B cell (primary cell): ENCODE measurements around the gene SPOCK1. TPM values are rescaled to one million over a fixed set of nuclear protein-coding genes. Genes with fewer than 3 reads are reported as not detected.

Experiments
- ATAC-seq: fragments of 200-7000 bp; cut with Tn5 transposase; one replicate; pipeline ENCODE4 v1.10.0; 2021; ENCODE audit warnings: low read depth, mild to moderate bottlenecking, moderate number of reproducible peaks, moderate library complexity
- CTCF ChIA-PET: fragments of 350-600 bp; sonication (Branson Sonifier 250); formaldehyde crosslinking; loops from one replicate; lab custom pipeline; 2021; ENCODE audit warnings: antibody characterized with exemption, inconsistent platforms; lab: Charles Lee
- POLR2A ChIA-PET: fragments of 350-600 bp; sonication (Branson Sonifier 250); formaldehyde crosslinking; loops from one replicate; lab custom pipeline; 2021; ENCODE audit warnings: antibody characterized with exemption; lab: Charles Lee
- DNase-seq: peaks from one replicate; pipeline ENCODE4 v3.0.0; 2013
- H2AFZ ChIP-seq: 2 replicates; pipeline ENCODE4 v1.6.1; 2012; ENCODE audit warnings: mild to moderate bottlenecking, low read depth, low read length; ENCODE audit not compliant: insufficient read depth, poor library complexity, severe bottlenecking
- H3K27ac ChIP-seq, 2 donors: 1 replicate in 1 of 2; 2 replicates in 1 of 2; pipeline ENCODE4 v1.5.1; 2012 to 2013; ENCODE audit warnings: low read length in 2 of 2, mild to moderate bottlenecking in 2 of 2, moderate library complexity in 1 of 2
- H3K27me3 ChIP-seq, 4 experiments: fragments of 200-600 bp in 1 of 4; sonication (generic) in 1 of 4; replicated peaks in 1 of 4; 1 replicate in 2 of 4; 2 replicates in 2 of 4; pipeline versions ENCODE4 v1.6.1 to v1.7.0; 2013 to 2016; ENCODE audit warnings: low read length in 3 of 4, mild to moderate bottlenecking in 2 of 4, mixed read lengths in 1 of 4, moderate library complexity in 1 of 4; ENCODE audit not compliant: insufficient read depth in 4 of 4, control insufficient read depth in 3 of 4; ENCODE audit errors: control extremely low read depth in 1 of 4
- H3K36me3 ChIP-seq, 2 experiments: replicated peaks in 1 of 2; 1 replicate in 1 of 2; 2 replicates in 1 of 2; pipeline versions ENCODE4 v1.6.1 to v1.7.1; 2013; ENCODE audit warnings: low read length in 1 of 2; ENCODE audit not compliant: insufficient read depth in 2 of 2, control insufficient read depth in 1 of 2; ENCODE audit errors: control extremely low read depth in 1 of 2, extremely low read depth in 1 of 2
- H3K4me1 ChIP-seq, 2 donors: fragments of 200-600 bp in 1 of 2; sonication (generic) in 1 of 2; 1 replicate in 1 of 2; 2 replicates in 1 of 2; pipeline versions ENCODE4 v1.5.1 to v1.6.1; 2013 to 2017; ENCODE audit warnings: low read length in 2 of 2; ENCODE audit not compliant: control insufficient read depth in 2 of 2, insufficient read depth in 2 of 2
- H3K4me2 ChIP-seq: replicated peaks from 2 replicates; pipeline ENCODE3; 2012; ENCODE audit warnings: mild to moderate bottlenecking, low read depth, low read length; ENCODE audit not compliant: poor library complexity, severe bottlenecking
- H3K4me3 ChIP-seq, 5 experiments: fragments of 200-600 bp in 1 of 5; sonication (generic) in 1 of 5; 1 replicate in 3 of 5; 2 replicates in 2 of 5; pipeline versions ENCODE4 v1.5.1 to v1.7.0; 2011 to 2016; ENCODE audit warnings: low read length in 4 of 5, mild to moderate bottlenecking in 4 of 5, low read depth in 2 of 5, control low read depth in 1 of 5, moderate library complexity in 1 of 5; ENCODE audit not compliant: insufficient read depth in 1 of 5; ENCODE audit errors: control extremely low read depth in 1 of 5, extremely low read depth in 1 of 5
- H3K79me2 ChIP-seq: fragments of 200-600 bp; sonication (generic); one replicate; pipeline ENCODE4 v1.6.0; 2016; ENCODE audit warnings: low read length; ENCODE audit not compliant: control insufficient read depth, insufficient read depth
- H3K9ac ChIP-seq: fragments of 200-600 bp; sonication (generic); 2 replicates; pipeline ENCODE4 v1.6.1; 2017; ENCODE audit warnings: mild to moderate bottlenecking, low read length, moderate library complexity
- H3K9me3 ChIP-seq, 3 donors: one replicate each; pipeline versions ENCODE4 v1.6.1 to v1.7.1; 2013; ENCODE audit warnings: low read length in 2 of 3; ENCODE audit not compliant: control insufficient read depth in 2 of 3, insufficient read depth in 1 of 3; ENCODE audit errors: control extremely low read depth in 1 of 3
- H4K20me1 ChIP-seq: 2 replicates; pipeline ENCODE4 v1.6.0; 2012; ENCODE audit warnings: mild to moderate bottlenecking, low read length; ENCODE audit not compliant: insufficient read depth, control insufficient read depth, poor library complexity, severe bottlenecking
- H3K27ac Mint-ChIP-seq: one replicate; pipeline ENCODE4 v1.8.0; 2021; ENCODE audit warnings: mixed read lengths
- H3K27me3 Mint-ChIP-seq: one replicate; pipeline ENCODE4 v1.8.0; 2021; ENCODE audit warnings: mixed read lengths
- H3K4me1 Mint-ChIP-seq: one replicate; pipeline ENCODE4 v1.8.0; 2021; ENCODE audit warnings: mixed read lengths
- H3K4me3 Mint-ChIP-seq: one replicate; pipeline ENCODE4 v1.8.0; 2021; ENCODE audit warnings: mixed read lengths
- H3K9me3 Mint-ChIP-seq: one replicate; pipeline ENCODE4 v1.8.0; 2022; ENCODE audit warnings: mixed read lengths; ENCODE audit not compliant: insufficient read depth
- EZH2 ChIP-seq: IDR thresholded peaks from 2 replicates; pipeline ENCODE4 v1.6.1; 2012; ENCODE audit warnings: borderline replicate concordance, low read depth, mild to moderate bottlenecking, moderate library complexity, low read length; ENCODE audit not compliant: insufficient read depth, poor library complexity, severe bottlenecking
- WGBS: methylation state at CpG from one replicate; pipeline ENCODE4 v1.1.5; 2013; ENCODE audit warnings: missing lambda C conversion rate; ENCODE audit not compliant: insufficient coverage; 5-methylcytosine and 5-hydroxymethylcytosine counted together
- intact Hi-C: fragments of 100-400 bp; cut with micrococcal nuclease; formaldehyde crosslinking; loops from one replicate; pipeline ENCODE4 v1.10.0; 2022
- polyA plus RNA-seq: library from polyadenylated mRNA; depleted of rRNA; stranded (reverse); fragments of >200 nt; gene quantifications from 2 replicates; pipeline ENCODE4 v1.2.3, GENCODE V29; 2012
- total RNA-seq, 2 donors: library from RNA; stranded (reverse); fragments of 120-200 nt in 1 of 2; gene quantifications; 1 replicate in 1 of 2; 2 replicates in 1 of 2; pipeline versions ENCODE4 v1.2.3 to v1.2.4, GENCODE V29; 2013 to 2022
- TF ChIP-seq, protein P1 (sequence below): fragments of 200-600 bp; IDR thresholded peaks from one replicate; pipeline ENCODE4 v1.8.0; 2022; ENCODE audit warnings: antibody characterized with exemption, mild to moderate bottlenecking

The SPOCK1 gene
- total and polyA plus RNA-seq, 2 donors (not counting 1 experiment from before 2014, with no cell fraction given), result not detected

DNA sequence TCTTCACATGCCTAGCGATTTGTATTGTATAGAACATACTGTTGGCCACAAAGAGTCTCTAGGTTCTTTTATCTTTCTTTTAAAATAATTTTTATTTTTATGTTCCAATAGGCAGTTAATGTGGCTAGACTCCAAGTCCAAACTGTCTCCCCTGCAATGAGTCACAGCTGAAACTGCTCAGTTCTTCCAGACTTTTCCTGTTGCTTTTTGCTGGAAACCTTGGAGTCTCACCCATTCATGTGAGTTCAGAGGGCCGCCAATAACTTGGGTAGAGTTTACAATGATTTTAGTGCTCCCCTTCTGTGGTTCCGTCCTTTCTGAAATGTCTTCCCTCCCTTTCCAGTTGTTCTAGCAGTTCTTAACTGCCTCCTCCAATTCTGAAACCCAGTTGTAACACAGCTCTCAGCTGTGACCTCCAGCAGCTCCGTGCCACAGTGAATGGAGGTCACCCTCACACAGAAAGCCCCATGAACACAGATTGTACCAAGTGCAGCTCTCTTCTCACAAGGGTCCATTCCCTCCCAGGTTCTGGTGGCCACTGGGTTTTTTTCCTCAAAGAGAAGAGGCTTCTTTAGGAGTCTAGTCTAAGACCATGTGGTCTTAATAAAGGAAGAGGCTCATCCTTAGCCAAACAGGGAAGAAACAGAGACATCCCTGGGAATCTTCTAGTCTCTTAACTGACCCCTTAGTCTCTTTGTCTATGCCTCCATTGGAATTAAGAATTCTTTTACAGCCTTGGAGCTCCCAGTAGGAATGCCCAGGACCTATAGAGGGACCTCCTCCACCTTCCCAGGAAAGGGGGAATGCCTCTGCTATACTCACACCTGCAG lies 198.5 kb downstream of the SPOCK1 start:
- Mint-ChIP-seq H3K4me3 (no peak overlapping the region), H3K27me3 (peaks cover 8% of the 10 kb centered on the region), H3K27ac (no peak overlapping the region), H3K4me1 (no peaks in the 10 kb centered on the region), H3K9me3 (no peaks in the 10 kb centered on the region)
- Histone ChIP-seq H3K27ac (no peak overlapping the region), H3K4me2 (no peak overlapping the region), H3K4me1 (no peaks in the 10 kb centered on the region), H3K27me3 (peaks cover 0 to 6% (median 3%) of the 10 kb centered on the region in 4 experiments), H3K9ac (no peak overlapping the region), H3K79me2 (no peaks in the 10 kb centered on the region), H3K4me3 (no peak overlapping the region), H3K9me3 (no peaks in the 10 kb centered on the region), H3K36me3 (no peaks in the 10 kb centered on the region), H4K20me1 (no peaks in the 10 kb centered on the region), H2AFZ (no peak overlapping the region)
- no peak for TF ChIP-seq EZH2
- TF ChIP-seq, protein P1, sequence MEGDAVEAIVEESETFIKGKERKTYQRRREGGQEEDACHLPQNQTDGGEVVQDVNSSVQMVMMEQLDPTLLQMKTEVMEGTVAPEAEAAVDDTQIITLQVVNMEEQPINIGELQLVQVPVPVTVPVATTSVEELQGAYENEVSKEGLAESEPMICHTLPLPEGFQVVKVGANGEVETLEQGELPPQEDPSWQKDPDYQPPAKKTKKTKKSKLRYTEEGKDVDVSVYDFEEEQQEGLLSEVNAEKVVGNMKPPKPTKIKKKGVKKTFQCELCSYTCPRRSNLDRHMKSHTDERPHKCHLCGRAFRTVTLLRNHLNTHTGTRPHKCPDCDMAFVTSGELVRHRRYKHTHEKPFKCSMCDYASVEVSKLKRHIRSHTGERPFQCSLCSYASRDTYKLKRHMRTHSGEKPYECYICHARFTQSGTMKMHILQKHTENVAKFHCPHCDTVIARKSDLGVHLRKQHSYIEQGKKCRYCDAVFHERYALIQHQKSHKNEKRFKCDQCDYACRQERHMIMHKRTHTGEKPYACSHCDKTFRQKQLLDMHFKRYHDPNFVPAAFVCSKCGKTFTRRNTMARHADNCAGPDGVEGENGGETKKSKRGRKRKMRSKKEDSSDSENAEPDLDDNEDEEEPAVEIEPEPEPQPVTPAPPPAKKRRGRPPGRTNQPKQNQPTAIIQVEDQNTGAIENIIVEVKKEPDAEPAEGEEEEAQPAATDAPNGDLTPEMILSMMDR, result no peak
- WGBS, result 100% methylated on average over 2 of the region's 4 CpGs
- DNase-seq (no peak), ATAC-seq (no peak)
- intact Hi-C loops, result no loop called here
- ChIA-PET CTCF (no interaction called here), POLR2A (no interaction called here)

DNA sequence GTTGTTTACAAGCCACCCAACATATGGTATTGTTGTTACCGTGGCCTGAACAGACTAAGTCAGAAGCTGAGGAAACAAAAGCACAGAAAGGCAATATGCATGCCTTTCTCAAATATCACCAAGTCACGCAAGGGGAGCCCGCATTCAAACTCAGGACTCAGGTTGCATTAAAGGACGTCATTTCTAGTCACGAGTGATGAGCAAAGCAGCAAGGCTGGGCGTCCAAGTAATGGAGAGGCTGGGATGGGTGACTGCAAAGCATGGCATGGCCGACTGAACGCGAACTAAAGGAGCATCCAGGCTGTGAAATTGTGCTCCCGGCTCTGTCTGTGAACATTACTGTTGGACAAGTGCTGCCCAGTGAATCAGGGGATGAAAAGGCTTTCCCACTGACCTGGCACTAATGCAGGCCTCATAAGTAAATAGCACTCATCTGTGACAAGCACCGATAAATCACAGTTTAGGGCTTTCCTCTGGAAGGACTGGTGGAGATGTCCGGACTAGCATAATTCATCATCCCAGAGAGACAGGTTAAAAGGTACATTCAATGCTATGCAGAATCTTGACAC lies 202.8 kb downstream of the SPOCK1 start:
- Mint-ChIP-seq H3K4me1 (no peaks in the 10 kb centered on the region), H3K9me3 (no peaks in the 10 kb centered on the region), H3K4me3 (no peak overlapping the region), H3K27ac (no peak overlapping the region), H3K27me3 (peaks cover 10% of the 10 kb centered on the region)
- no peak overlapping the region for H3K4me3 ChIP-seq
- H3K27ac ChIP-seq, result no peak overlapping the region
- peaks cover 0 to 6% (median 3%) of the 10 kb centered on the region in 4 experiments for H3K27me3 ChIP-seq
- no peak overlapping the region for H2AFZ ChIP-seq
- no peaks in the 10 kb centered on the region for H4K20me1 ChIP-seq
- intact Hi-C loops, result no loop called here
- DNase-seq (no peak), ATAC-seq (no peak)
- H3K9me3 ChIP-seq, result no peaks in the 10 kb centered on the region
- ChIA-PET CTCF (no interaction called here), POLR2A (no interaction called here)
- TF ChIP-seq, protein P1, result no peak
- no peak for TF ChIP-seq EZH2
- H3K4me2 ChIP-seq, result no peak overlapping the region
- H3K79me2 ChIP-seq, result no peaks in the 10 kb centered on the region
- 90% methylated on average over 11 of the region's 12 CpGs for WGBS
- no peaks in the 10 kb centered on the region for H3K36me3 ChIP-seq
- no peaks in the 10 kb centered on the region for H3K4me1 ChIP-seq
- no peak overlapping the region for H3K9ac ChIP-seq
